Chondrocyte (in vitro differentiated cells): ENCODE data around the gene MT1X. TPM values are rescaled to one million over a fixed set of nuclear protein-coding genes. Genes with fewer than 3 reads are reported as not detected.
A peak's percentile ranks its signal among the peaks of the same experiment; 100 is the strongest.

Experiments
- DNase-seq: peaks from one replicate; pipeline ENCODE4 v3.0.0; 2021; ENCODE audit warnings: mixed read lengths, low spot score
- H3K27ac Mint-ChIP-seq: one replicate; pipeline ENCODE4 v1.8.0; 2021; ENCODE audit warnings: mild to moderate bottlenecking, moderate library complexity, mixed read lengths; ENCODE audit not compliant: unreplicated experiment
- H3K27me3 Mint-ChIP-seq: 2 replicates; pipeline ENCODE4 v1.8.0; 2021; ENCODE audit warnings: low read depth, mixed read lengths
- H3K36me3 Mint-ChIP-seq: 2 replicates; pipeline ENCODE4 v1.8.0; 2021; ENCODE audit warnings: low read depth, mixed read lengths
- H3K4me1 Mint-ChIP-seq: 2 replicates; pipeline ENCODE4 v1.8.0; 2021; ENCODE audit warnings: low read depth, mild to moderate bottlenecking, mixed read lengths
- H3K4me3 Mint-ChIP-seq: one replicate; pipeline ENCODE4 v1.8.0; 2021; ENCODE audit warnings: mild to moderate bottlenecking, moderate library complexity, mixed read lengths; ENCODE audit not compliant: unreplicated experiment
- H3K9me3 Mint-ChIP-seq: 2 replicates; pipeline ENCODE4 v1.8.0; 2021; ENCODE audit warnings: low read depth, mixed read lengths
- CTCF ChIP-seq: fragments of 200-600 bp; sonication (generic); IDR thresholded peaks from 2 replicates; pipeline ENCODE4 v1.5.0; 2021; ENCODE audit warnings: antibody characterized with exemption, mild to moderate bottlenecking, moderate library complexity
- total RNA-seq: library from RNA; stranded (reverse); gene quantifications from 3 replicates; pipeline ENCODE4 v1.2.1, GENCODE V29; 2021

MT1X gene
- total RNA-seq, 1 donor from 2014 or later, result 36.6 TPM

GRCh38 chr16:56724191-56724590 lies 41.9 kb downstream of the MT1X start:
- Mint-ChIP-seq H3K9me3 (peaks cover 9% of the 10 kb centered on the region), H3K27me3 (peaks cover 5% of the 10 kb centered on the region)

DNA sequence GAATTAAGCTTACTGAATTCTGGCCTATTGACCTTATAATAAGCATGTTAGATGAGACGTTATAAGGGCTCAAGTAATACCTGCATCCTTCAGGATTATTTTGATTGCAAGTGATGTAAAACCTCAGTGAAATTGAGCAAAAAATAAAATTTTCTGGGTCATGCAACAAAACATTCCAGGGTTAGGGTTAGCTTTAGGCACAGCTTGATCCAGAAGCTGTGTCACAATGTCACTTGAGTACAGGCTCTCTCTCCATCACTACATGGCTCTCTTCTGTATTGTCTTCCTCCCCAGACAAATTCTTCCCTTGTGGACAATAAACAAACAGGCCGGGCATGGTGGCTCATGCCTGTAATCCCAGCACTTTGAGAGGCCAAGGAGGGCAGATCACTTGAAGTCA lies 44.0 kb downstream of the MT1X start:
- Mint-ChIP-seq H3K4me1 (peaks cover 13% of the 10 kb centered on the region), H3K4me3 (no peak overlapping the region), H3K9me3 (peaks cover 9% of the 10 kb centered on the region), H3K27me3 (peaks cover 5% of the 10 kb centered on the region), H3K27ac (no peak overlapping the region), H3K36me3 (no peaks in the 10 kb centered on the region)
- no peak for TF ChIP-seq CTCF
- no peak for DNase-seq

More at GRCh38 chr16:56724191-56724590, 41.9 kb downstream of the MT1X start:
- no peak for DNase-seq
- H3K4me3 Mint-ChIP-seq, result no peak overlapping the region
- no peaks in the 10 kb centered on the region for H3K36me3 Mint-ChIP-seq
- no peak for TF ChIP-seq CTCF
- peaks cover 7% of the 10 kb centered on the region for H3K4me1 Mint-ChIP-seq
- H3K27ac Mint-ChIP-seq, result no peak overlapping the region

- Mint-ChIP-seq H3K27me3 (peaks cover 5% of the 10 kb centered on the region), H3K4me3 (no peak overlapping the region), H3K4me1 (peaks cover 13% of the 10 kb centered on the region), H3K9me3 (peaks cover 9% of the 10 kb centered on the region), H3K27ac (no peak overlapping the region), H3K36me3 (no peaks in the 10 kb centered on the region)
- no peak for TF ChIP-seq CTCF
- DNase-seq, result no peak
Observed at GRCh38 chr16:56726926-56727325, 44.7 kb downstream of the MT1X start.

- no peak for DNase-seq
- no peaks in the 10 kb centered on the region for H3K36me3 Mint-ChIP-seq
- H3K27ac Mint-ChIP-seq, result no peak overlapping the region
- peaks cover under 1% of the 10 kb centered on the region for H3K9me3 Mint-ChIP-seq
- peaks cover 13% of the 10 kb centered on the region for H3K4me1 Mint-ChIP-seq
- no peaks in the 10 kb centered on the region for H3K27me3 Mint-ChIP-seq
- TF ChIP-seq CTCF, result no peak
- H3K4me3 Mint-ChIP-seq, result no peak overlapping the region
Observed at GRCh38 chr16:56728027-56728426, 45.8 kb downstream of the MT1X start.

- no peak overlapping the region for H3K4me3 Mint-ChIP-seq
- TF ChIP-seq CTCF, result no peak
- no peaks in the 10 kb centered on the region for H3K36me3 Mint-ChIP-seq
- DNase-seq, result no peak
- H3K9me3 Mint-ChIP-seq, result no peaks in the 10 kb centered on the region
- no peaks in the 10 kb centered on the region for H3K27me3 Mint-ChIP-seq
- peak overlapping the region; percentile 94 for H3K27ac Mint-ChIP-seq
- peaks cover 13% of the 10 kb centered on the region for H3K4me1 Mint-ChIP-seq
Observed at GRCh38 chr16:56728980-56729734, 46.9 kb downstream of the MT1X start.
